Natural killer cell (primary cell): ENCODE results near the gene CUEDC1. TPM values are rescaled to one million over a fixed set of nuclear protein-coding genes. Genes with fewer than 3 reads are reported as not detected.

Experiments used
- ATAC-seq, 3 donors: fragments of 150-1000 bp in 2 of 3; fragments of 200-7000 bp in 1 of 3; cut with Tn5 transposase; 1 replicate in 1 of 3; 2 replicates in 2 of 3; pipeline ENCODE4 v1.10.0; 2021; ENCODE audit warnings: mild to moderate bottlenecking in 2 of 3, moderate library complexity in 2 of 3
- DNase-seq, 2 donors: peaks; one replicate each; pipeline versions ENCODE4 v3.0.0 to v3.0.0-alpha.2; 2013 to 2021; ENCODE audit warnings: mixed read lengths in 1 of 2
- H3K27ac ChIP-seq: one replicate; pipeline ENCODE4 v1.5.1; 2013; ENCODE audit warnings: mild to moderate bottlenecking, low read length
- H3K27me3 ChIP-seq: one replicate; pipeline ENCODE4 v1.6.1; 2013; ENCODE audit warnings: low read length; ENCODE audit not compliant: control insufficient read depth, insufficient read depth
- H3K36me3 ChIP-seq: one replicate; pipeline ENCODE4 v1.6.1; 2013; ENCODE audit warnings: low read length; ENCODE audit not compliant: control insufficient read depth, insufficient read depth
- H3K4me1 ChIP-seq: one replicate; pipeline ENCODE4 v1.6.1; 2013; ENCODE audit warnings: low read length; ENCODE audit not compliant: control insufficient read depth, insufficient read depth
- H3K4me3 ChIP-seq: one replicate; pipeline ENCODE4 v1.5.1; 2013; ENCODE audit warnings: low read length
- H3K9me3 ChIP-seq: one replicate; pipeline ENCODE4 v1.6.1; 2013; ENCODE audit warnings: low read length; ENCODE audit not compliant: control insufficient read depth, insufficient read depth
- H3K27ac Mint-ChIP-seq, 2 donors: one replicate each; pipeline ENCODE4 v1.8.0; 2022; ENCODE audit warnings: mild to moderate bottlenecking in 2 of 2, mixed read lengths in 2 of 2, moderate library complexity in 1 of 2
- H3K27me3 Mint-ChIP-seq, 2 donors: one replicate each; pipeline ENCODE4 v1.8.0; 2022; ENCODE audit warnings: low read depth in 2 of 2, mixed read lengths in 2 of 2
- H3K36me3 Mint-ChIP-seq: one replicate; pipeline ENCODE4 v1.8.0; 2022; ENCODE audit warnings: mixed read lengths
- H3K4me1 Mint-ChIP-seq, 2 donors: one replicate each; pipeline ENCODE4 v1.8.0; 2022; ENCODE audit warnings: mixed read lengths in 2 of 2
- H3K4me3 Mint-ChIP-seq: one replicate; pipeline ENCODE4 v1.8.0; 2022; ENCODE audit warnings: mild to moderate bottlenecking, moderate library complexity, mixed read lengths
- H3K9me3 Mint-ChIP-seq, 2 donors: one replicate each; pipeline ENCODE4 v1.8.0; 2022; ENCODE audit warnings: mixed read lengths in 2 of 2
- CTCF ChIP-seq: fragments of 200-600 bp; IDR thresholded peaks from one replicate; pipeline ENCODE4 v1.8.0; 2022; ENCODE audit warnings: antibody characterized with exemption
- WGBS: methylation state at CpG from one replicate; pipeline ENCODE4 v1.1.7; 2013; ENCODE audit warnings: missing lambda C conversion rate; ENCODE audit not compliant: insufficient coverage; 5-methylcytosine and 5-hydroxymethylcytosine counted together
- intact Hi-C: fragments of 100-400 bp; cut with micrococcal nuclease; formaldehyde crosslinking; loops from one replicate; pipeline ENCODE4 v1.14.2; 2022
- total RNA-seq, 4 donors: library from RNA; stranded (reverse); fragments of 120-200 nt in 1 of 4; gene quantifications; one replicate each; pipeline versions ENCODE4 v1.2.3 to v1.2.4, GENCODE V29; 2013 to 2022

Gene CUEDC1
- total RNA-seq, 3 donors from 2014 or later (not counting 1 experiment from before 2014, with no cell fraction given), result 1.5 to 3.7 (median 2.6) TPM

- Histone ChIP-seq H3K9me3 (no peaks in the 10 kb centered on the region), H3K4me1 (no peaks in the 10 kb centered on the region), H3K4me3 (no peak overlapping the region), H3K36me3 (peaks cover 38% of the 10 kb centered on the region), H3K27ac (no peak overlapping the region), H3K27me3 (no peaks in the 10 kb centered on the region)
- no peaks in the 10 kb centered on the region for H3K9me3 Mint-ChIP-seq
- intact Hi-C loops, result no loop called here
- peaks cover 5% of the 10 kb centered on the region in 2 donors for H3K4me1 Mint-ChIP-seq
- DNase-seq (no peak), ATAC-seq (no peak)
- no peak overlapping the region for H3K27ac Mint-ChIP-seq
- H3K4me3 Mint-ChIP-seq, result no peak overlapping the region
- H3K36me3 Mint-ChIP-seq, result peaks cover 8% of the 10 kb centered on the region
- no peak for TF ChIP-seq CTCF
- 90% methylated on average over 6 of the region's 6 CpGs for WGBS
- H3K27me3 Mint-ChIP-seq, result no peaks in the 10 kb centered on the region
Observed at GRCh38 chr17:57838857-57839570, 116.2 kb downstream of the CUEDC1 start.

GRCh38 chr17:57838453-57838852 is 116.8 kb downstream of the CUEDC1 start:
- intact Hi-C loops, result no loop called here
- Mint-ChIP-seq H3K27ac (no peak overlapping the region), H3K4me3 (no peak overlapping the region), H3K4me1 (peaks cover 5% of the 10 kb centered on the region in 2 donors), H3K27me3 (no peaks in the 10 kb centered on the region), H3K9me3 (no peaks in the 10 kb centered on the region), H3K36me3 (peaks cover 8% of the 10 kb centered on the region)
- TF ChIP-seq CTCF, result no peak
- WGBS, result 95% methylated on average over 4 of the region's 4 CpGs
- no peak overlapping the region for H3K27ac ChIP-seq
- H3K4me1 ChIP-seq, result no peaks in the 10 kb centered on the region
- H3K36me3 ChIP-seq, result peaks cover 37% of the 10 kb centered on the region
- no peaks in the 10 kb centered on the region for H3K9me3 ChIP-seq
- DNase-seq, result no peak
- no peak for ATAC-seq
- H3K27me3 ChIP-seq, result no peaks in the 10 kb centered on the region
- no peak overlapping the region for H3K4me3 ChIP-seq

- Histone ChIP-seq H3K4me3 (no peak overlapping the region), H3K4me1 (peaks cover 7% of the 10 kb centered on the region), H3K9me3 (no peaks in the 10 kb centered on the region), H3K36me3 (peaks cover 27% of the 10 kb centered on the region), H3K27ac (no peak overlapping the region), H3K27me3 (no peaks in the 10 kb centered on the region)
- DNase-seq (no peak), ATAC-seq (no peak)
- Mint-ChIP-seq H3K36me3 (peaks cover 8% of the 10 kb centered on the region), H3K9me3 (no peaks in the 10 kb centered on the region), H3K4me3 (no peak overlapping the region), H3K27me3 (no peaks in the 10 kb centered on the region), H3K4me1 (no peaks in the 10 kb centered on the region), H3K27ac (no peak overlapping the region)
- TF ChIP-seq CTCF, result no peak
- intact Hi-C loops, result no loop called here
- 100% methylated on average over 2 of the region's 2 CpGs for WGBS
Observed at GRCh38 chr17:57835333-57835900, 119.8 kb downstream of the CUEDC1 start.
